ENCODE measurements around the gene PSENEN. TPM values are rescaled to one million over a fixed set of nuclear protein-coding genes. Genes with fewer than 3 reads are reported as not detected.

PSENEN gene
- total and polyA plus RNA-seq, 9 of the 15 experiments (the other 6 are each of a cell fraction or from before 2014, with no cell fraction given) = 34.5 to 299 (median 61.1) TPM

DNA sequence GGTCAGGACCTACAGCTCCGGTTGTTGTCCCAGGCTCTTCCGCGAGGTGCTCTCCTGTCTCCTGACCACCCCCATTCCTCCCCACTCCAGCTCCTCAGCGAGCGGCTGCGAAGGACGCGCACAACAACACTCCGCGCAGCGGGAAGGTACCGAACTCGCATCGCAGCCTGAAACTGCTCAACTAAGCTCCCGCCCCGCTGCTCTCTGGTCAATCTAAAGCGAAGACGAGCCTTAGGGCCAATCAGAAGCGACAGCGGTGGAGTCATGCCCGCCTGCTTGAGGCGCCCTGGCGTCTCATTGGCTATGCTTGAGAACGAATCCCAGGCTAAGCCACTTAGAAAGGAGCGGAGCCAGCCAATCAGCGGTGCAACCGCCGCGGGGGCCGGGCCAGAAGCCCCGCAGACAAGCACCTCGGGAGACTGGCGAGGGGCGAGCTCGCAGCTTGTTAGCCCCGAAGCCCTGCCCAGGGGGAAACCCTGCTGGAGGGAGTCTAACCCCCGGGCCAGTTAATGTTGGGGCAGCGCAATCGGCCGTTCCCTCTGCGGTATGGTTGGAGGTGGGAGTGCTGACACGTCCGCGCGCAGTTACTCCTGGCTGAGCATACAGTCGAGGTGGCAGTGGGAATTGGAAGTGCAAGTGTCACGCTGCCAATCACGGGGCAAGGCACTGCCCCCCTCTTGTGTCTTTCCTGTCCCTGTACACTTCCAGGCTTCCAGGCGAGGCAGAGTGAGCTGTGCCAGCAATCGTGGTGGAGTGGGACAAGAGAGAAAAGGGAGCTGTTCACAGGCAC lies 43.0 kb upstream of the PSENEN start (continued):
- TF ChIP-seq HDAC3 (IDR thresholded peaks at IDR 0.05; ENCODE audit: borderline replicate concordance, partially characterized antibody) = no peak
- TF ChIP-seq, protein P1, sequence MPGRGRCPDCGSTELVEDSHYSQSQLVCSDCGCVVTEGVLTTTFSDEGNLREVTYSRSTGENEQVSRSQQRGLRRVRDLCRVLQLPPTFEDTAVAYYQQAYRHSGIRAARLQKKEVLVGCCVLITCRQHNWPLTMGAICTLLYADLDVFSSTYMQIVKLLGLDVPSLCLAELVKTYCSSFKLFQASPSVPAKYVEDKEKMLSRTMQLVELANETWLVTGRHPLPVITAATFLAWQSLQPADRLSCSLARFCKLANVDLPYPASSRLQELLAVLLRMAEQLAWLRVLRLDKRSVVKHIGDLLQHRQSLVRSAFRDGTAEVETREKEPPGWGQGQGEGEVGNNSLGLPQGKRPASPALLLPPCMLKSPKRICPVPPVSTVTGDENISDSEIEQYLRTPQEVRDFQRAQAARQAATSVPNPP (IDR thresholded peaks at IDR 0.05; ENCODE audit: borderline replicate concordance, insufficient read depth, insufficient read length) = no peak
- TF ChIP-seq, protein P2, sequence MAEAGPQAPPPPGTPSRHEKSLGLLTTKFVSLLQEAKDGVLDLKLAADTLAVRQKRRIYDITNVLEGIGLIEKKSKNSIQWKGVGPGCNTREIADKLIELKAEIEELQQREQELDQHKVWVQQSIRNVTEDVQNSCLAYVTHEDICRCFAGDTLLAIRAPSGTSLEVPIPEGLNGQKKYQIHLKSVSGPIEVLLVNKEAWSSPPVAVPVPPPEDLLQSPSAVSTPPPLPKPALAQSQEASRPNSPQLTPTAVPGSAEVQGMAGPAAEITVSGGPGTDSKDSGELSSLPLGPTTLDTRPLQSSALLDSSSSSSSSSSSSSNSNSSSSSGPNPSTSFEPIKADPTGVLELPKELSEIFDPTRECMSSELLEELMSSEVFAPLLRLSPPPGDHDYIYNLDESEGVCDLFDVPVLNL (CRISPR knock-in tag; IDR thresholded peaks at IDR 0.05; ENCODE audit: low read depth) = no peak
- TF ChIP-seq, protein P3, sequence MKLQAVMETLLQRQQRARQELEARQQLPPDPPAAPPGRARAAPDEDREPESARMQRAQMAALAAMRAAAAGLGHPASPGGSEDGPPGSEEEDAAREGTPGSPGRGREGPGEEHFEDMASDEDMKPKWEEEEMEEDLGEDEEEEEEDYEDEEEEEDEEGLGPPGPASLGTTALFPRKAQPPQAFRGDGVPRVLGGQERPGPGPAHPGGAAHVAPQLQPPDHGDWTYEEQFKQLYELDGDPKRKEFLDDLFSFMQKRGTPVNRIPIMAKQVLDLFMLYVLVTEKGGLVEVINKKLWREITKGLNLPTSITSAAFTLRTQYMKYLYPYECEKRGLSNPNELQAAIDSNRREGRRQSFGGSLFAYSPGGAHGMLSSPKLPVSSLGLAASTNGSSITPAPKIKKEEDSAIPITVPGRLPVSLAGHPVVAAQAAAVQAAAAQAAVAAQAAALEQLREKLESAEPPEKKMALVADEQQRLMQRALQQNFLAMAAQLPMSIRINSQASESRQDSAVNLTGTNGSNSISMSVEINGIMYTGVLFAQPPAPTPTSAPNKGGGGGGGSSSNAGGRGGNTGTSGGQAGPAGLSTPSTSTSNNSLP (IDR thresholded peaks at IDR 0.05; ENCODE audit: borderline replicate concordance, low read depth, low read length) = peak; percentile 77
- TF ChIP-seq, protein P4, sequence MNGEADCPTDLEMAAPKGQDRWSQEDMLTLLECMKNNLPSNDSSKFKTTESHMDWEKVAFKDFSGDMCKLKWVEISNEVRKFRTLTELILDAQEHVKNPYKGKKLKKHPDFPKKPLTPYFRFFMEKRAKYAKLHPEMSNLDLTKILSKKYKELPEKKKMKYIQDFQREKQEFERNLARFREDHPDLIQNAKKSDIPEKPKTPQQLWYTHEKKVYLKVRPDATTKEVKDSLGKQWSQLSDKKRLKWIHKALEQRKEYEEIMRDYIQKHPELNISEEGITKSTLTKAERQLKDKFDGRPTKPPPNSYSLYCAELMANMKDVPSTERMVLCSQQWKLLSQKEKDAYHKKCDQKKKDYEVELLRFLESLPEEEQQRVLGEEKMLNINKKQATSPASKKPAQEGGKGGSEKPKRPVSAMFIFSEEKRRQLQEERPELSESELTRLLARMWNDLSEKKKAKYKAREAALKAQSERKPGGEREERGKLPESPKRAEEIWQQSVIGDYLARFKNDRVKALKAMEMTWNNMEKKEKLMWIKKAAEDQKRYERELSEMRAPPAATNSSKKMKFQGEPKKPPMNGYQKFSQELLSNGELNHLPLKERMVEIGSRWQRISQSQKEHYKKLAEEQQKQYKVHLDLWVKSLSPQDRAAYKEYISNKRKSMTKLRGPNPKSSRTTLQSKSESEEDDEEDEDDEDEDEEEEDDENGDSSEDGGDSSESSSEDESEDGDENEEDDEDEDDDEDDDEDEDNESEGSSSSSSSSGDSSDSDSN (IDR thresholded peaks at IDR 0.05; ENCODE audit: borderline replicate concordance in 1 of 2, low read depth in 2 of 2, low read length in 2 of 2) = no peak
- peak; percentile 42; the same call in 1 of the 2 replicates for TF ChIP-seq LEF1 (IDR thresholded peaks at IDR 0.05)
- TF ChIP-seq NRF1 (conservative IDR thresholded peaks at IDR 0.05 in 1 of 2, IDR thresholded peaks at IDR 0.05 in 1 of 2) = peak; percentile 71 to 75
- TF ChIP-seq, protein P5, sequence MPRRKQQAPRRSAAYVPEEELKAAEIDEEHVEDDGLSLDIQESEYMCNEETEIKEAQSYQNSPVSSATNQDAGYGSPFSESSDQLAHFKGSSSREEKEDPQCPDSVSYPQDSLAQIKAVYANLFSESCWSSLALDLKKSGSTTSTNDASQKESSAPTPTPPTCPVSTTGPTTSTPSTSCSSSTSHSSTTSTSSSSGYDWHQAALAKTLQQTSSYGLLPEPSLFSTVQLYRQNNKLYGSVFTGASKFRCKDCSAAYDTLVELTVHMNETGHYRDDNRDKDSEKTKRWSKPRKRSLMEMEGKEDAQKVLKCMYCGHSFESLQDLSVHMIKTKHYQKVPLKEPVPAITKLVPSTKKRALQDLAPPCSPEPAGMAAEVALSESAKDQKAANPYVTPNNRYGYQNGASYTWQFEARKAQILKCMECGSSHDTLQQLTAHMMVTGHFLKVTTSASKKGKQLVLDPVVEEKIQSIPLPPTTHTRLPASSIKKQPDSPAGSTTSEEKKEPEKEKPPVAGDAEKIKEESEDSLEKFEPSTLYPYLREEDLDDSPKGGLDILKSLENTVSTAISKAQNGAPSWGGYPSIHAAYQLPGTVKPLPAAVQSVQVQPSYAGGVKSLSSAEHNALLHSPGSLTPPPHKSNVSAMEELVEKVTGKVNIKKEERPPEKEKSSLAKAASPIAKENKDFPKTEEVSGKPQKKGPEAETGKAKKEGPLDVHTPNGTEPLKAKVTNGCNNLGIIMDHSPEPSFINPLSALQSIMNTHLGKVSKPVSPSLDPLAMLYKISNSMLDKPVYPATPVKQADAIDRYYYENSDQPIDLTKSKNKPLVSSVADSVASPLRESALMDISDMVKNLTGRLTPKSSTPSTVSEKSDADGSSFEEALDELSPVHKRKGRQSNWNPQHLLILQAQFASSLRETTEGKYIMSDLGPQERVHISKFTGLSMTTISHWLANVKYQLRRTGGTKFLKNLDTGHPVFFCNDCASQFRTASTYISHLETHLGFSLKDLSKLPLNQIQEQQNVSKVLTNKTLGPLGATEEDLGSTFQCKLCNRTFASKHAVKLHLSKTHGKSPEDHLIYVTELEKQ (CRISPR knock-in tag; IDR thresholded peaks at IDR 0.05) = no peak
- TF ChIP-seq, protein P6, sequence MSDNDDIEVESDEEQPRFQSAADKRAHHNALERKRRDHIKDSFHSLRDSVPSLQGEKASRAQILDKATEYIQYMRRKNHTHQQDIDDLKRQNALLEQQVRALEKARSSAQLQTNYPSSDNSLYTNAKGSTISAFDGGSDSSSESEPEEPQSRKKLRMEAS (CRISPR knock-in tag; IDR thresholded peaks at IDR 0.05) = 0 out of 2 replicates have a peak, but pooled peaks have one; percentile 25
- TF ChIP-seq CHD2 (IDR thresholded peaks at IDR 0.05; ENCODE audit: low read depth, low read length) = peak; percentile 92
- TF ChIP-seq CBX8 (IDR thresholded peaks at IDR 0.05; ENCODE audit: borderline replicate concordance, extremely low read depth, low read depth, low read length, poor library complexity, severe bottlenecking) = no peak
- TF ChIP-seq SP1 (CRISPR knock-in tag; IDR thresholded peaks at IDR 0.05) = 0 out of 2 replicates have a peak, but pooled peaks have one; percentile 59
- TF ChIP-seq SAFB2 (IDR thresholded peaks at IDR 0.05; ENCODE audit: borderline replicate concordance, low read depth, low read length, severe bottlenecking) = no peak
- TF ChIP-seq RBM25 (IDR thresholded peaks at IDR 0.05; ENCODE audit: low read depth, low read length, severe bottlenecking) = peak; percentile 97
- no peak for TF ChIP-seq BRD4 (IDR thresholded peaks at IDR 0.05)
